Measurements from ENCODE around the gene CDH8. TPM values are rescaled to one million over a fixed set of nuclear protein-coding genes. Genes with fewer than 3 reads are reported as not detected.

CDH8 gene
- total RNA-seq, 1 experiment from 2014 or later: 0.42 TPM

DNA sequence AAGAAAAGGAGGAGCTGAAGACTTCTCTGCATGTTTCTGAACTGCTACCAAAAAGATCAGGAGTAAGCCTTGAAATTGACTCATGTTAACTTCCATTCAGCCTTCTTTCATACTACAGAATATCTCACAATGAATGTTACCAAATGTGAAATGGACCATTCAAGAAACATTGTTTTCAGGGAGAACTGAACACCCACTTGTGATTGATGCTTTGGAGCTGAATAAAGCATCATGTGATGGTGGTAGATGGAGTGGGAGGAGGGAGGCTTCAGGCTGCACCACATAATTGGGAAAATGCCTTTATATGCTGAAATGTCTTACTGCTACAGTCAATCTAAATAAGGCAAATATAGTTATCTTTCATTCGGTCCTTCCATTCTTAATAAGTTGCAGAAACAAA lies 127.8 kb downstream of the CDH8 start:
- Mint-ChIP-seq H3K4me1 (ENCODE audit: insufficient read depth, unreplicated experiment) (no peaks in the 10 kb centered on the region), H3K27ac (ENCODE audit: low read depth, unreplicated experiment) (no peak overlapping the region), H3K27me3 (ENCODE audit: insufficient read depth, unreplicated experiment) (peaks cover 25% of the 10 kb centered on the region), H3K9me3 (ENCODE audit: unreplicated experiment) (no peaks in the 10 kb centered on the region), H3K36me3 (ENCODE audit: insufficient read depth, unreplicated experiment) (no peaks in the 10 kb centered on the region), H3K4me3 (ENCODE audit: unreplicated experiment) (no peak overlapping the region)
- TF ChIP-seq, protein P1, sequence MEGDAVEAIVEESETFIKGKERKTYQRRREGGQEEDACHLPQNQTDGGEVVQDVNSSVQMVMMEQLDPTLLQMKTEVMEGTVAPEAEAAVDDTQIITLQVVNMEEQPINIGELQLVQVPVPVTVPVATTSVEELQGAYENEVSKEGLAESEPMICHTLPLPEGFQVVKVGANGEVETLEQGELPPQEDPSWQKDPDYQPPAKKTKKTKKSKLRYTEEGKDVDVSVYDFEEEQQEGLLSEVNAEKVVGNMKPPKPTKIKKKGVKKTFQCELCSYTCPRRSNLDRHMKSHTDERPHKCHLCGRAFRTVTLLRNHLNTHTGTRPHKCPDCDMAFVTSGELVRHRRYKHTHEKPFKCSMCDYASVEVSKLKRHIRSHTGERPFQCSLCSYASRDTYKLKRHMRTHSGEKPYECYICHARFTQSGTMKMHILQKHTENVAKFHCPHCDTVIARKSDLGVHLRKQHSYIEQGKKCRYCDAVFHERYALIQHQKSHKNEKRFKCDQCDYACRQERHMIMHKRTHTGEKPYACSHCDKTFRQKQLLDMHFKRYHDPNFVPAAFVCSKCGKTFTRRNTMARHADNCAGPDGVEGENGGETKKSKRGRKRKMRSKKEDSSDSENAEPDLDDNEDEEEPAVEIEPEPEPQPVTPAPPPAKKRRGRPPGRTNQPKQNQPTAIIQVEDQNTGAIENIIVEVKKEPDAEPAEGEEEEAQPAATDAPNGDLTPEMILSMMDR (IDR thresholded peaks at IDR 0.05; ENCODE audit: unreplicated experiment): no peak
- DNase-seq (ENCODE audit: unreplicated experiment): no peak
- intact Hi-C loops (cut with micrococcal nuclease): no loop called here
- POLR2A ChIA-PET: interaction anchor here (0.7 kb wide), 1 partner anchor 41 kb away, joined by 3 read pairs; no protein-coding TSS in a partner anchor
- CTCF ChIA-PET: interaction anchor here (0.6 to 0.9 kb wide), 4 partner anchors 8 to 1519 kb away, joined by 3 to 5 read pairs (median 4); no protein-coding TSS in a partner anchor
- BruUV-seq (replicated peaks): no TSS peak

DNA sequence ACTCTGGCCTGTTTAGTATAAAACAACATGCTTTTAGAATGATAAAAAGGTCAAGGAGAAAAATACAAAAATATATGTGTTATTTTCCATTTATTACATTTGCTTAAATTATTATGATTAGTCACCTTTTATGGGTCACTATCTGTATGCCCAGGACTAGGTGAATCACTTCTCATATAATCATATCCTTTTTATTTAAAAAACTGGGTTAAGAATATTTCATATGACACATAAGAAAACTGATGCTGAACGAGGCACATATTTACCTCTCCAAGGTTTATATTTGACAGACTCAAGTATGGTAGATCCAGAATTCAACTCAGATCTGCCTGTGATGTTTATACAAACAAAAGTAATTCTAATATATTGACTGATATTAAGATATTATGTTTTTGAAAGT lies 134.5 kb downstream of the CDH8 start:
- Mint-ChIP-seq H3K9me3 (ENCODE audit: unreplicated experiment) (peaks cover 4% of the 10 kb centered on the region), H3K4me1 (ENCODE audit: insufficient read depth, unreplicated experiment) (peaks cover 6% of the 10 kb centered on the region), H3K27me3 (ENCODE audit: insufficient read depth, unreplicated experiment) (no peaks in the 10 kb centered on the region), H3K4me3 (ENCODE audit: unreplicated experiment) (no peak overlapping the region), H3K36me3 (ENCODE audit: insufficient read depth, unreplicated experiment) (no peaks in the 10 kb centered on the region), H3K27ac (ENCODE audit: low read depth, unreplicated experiment) (no peak overlapping the region)
- intact Hi-C loops (cut with micrococcal nuclease): no loop called here
- CTCF ChIA-PET: no interaction called here
- BruUV-seq (replicated peaks): no TSS peak
- POLR2A ChIA-PET: no interaction called here
- DNase-seq (ENCODE audit: unreplicated experiment): no peak
- TF ChIP-seq, protein P1 (IDR thresholded peaks at IDR 0.05; ENCODE audit: unreplicated experiment): no peak

DNA sequence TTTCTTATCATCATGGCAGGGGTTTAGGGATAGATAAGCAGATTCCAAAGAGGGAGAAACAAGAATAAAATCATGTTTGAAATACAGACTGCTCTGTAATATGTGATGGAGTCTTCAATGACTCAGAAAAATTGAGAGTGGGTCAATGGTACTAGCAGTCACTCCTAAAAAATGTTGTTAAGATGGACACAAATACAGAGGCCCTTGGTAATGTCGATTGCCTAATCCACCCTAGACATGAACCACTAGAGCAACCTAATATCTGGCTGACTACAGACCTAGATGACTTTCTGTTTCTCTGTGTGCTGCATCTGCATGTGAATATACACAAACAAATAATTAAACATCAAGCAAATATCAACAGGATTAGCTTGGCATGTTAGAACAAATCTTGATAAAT lies 135.8 kb downstream of the CDH8 start:
- BruUV-seq (replicated peaks): no TSS peak
- peak; percentile 5 for DNase-seq (ENCODE audit: unreplicated experiment)
- intact Hi-C loops (cut with micrococcal nuclease): no loop called here
- Mint-ChIP-seq H3K4me1 (ENCODE audit: insufficient read depth, unreplicated experiment) (peaks cover 6% of the 10 kb centered on the region), H3K27ac (ENCODE audit: low read depth, unreplicated experiment) (no peak overlapping the region), H3K27me3 (ENCODE audit: insufficient read depth, unreplicated experiment) (no peaks in the 10 kb centered on the region), H3K36me3 (ENCODE audit: insufficient read depth, unreplicated experiment) (no peaks in the 10 kb centered on the region), H3K9me3 (ENCODE audit: unreplicated experiment) (peaks cover 4% of the 10 kb centered on the region), H3K4me3 (ENCODE audit: unreplicated experiment) (no peak overlapping the region)
- TF ChIP-seq, protein P1 (IDR thresholded peaks at IDR 0.05; ENCODE audit: unreplicated experiment): no peak
- POLR2A ChIA-PET: interaction anchor here (0.6 to 0.8 kb wide), 3 partner anchors 9 to 117 kb away, joined by 3 read pairs; no protein-coding TSS in a partner anchor
- CTCF ChIA-PET: no interaction called here

DNA sequence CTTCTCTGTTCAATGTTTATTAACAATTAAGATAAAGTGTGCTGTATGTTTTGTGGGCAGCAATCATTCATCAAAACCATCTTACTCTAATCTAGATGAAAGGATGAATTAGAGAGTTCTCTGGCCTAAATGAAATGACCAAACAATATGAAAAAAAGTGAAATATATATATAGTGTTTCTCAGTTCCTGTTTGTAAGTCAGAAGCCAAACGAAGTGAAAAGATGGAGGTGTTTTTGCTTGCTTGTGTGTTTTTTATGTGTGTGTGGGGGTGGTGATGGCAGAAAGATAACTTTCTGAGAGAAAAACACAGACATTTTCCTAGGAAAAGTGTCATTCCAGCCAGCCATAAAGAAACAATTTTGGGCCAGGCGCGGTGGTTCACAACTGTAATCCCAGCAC lies 138.6 kb downstream of the CDH8 start:
- POLR2A ChIA-PET: no interaction called here
- no peak for DNase-seq (ENCODE audit: unreplicated experiment)
- Mint-ChIP-seq H3K27me3 (ENCODE audit: insufficient read depth, unreplicated experiment) (no peaks in the 10 kb centered on the region), H3K4me1 (ENCODE audit: insufficient read depth, unreplicated experiment) (peaks cover 8% of the 10 kb centered on the region), H3K4me3 (ENCODE audit: unreplicated experiment) (no peak overlapping the region), H3K9me3 (ENCODE audit: unreplicated experiment) (peaks cover 4% of the 10 kb centered on the region), H3K27ac (ENCODE audit: low read depth, unreplicated experiment) (no peak overlapping the region), H3K36me3 (ENCODE audit: insufficient read depth, unreplicated experiment) (no peaks in the 10 kb centered on the region)
- intact Hi-C loops (cut with micrococcal nuclease): no loop called here
- CTCF ChIA-PET: no interaction called here
- TF ChIP-seq, protein P1 (IDR thresholded peaks at IDR 0.05; ENCODE audit: unreplicated experiment): no peak
- BruUV-seq (replicated peaks): no TSS peak
